ENCODE measurements around the gene GBE1. TPM values are rescaled to one million over a fixed set of nuclear protein-coding genes. Genes with fewer than 3 reads are reported as not detected.

GBE1 gene
- total and polyA plus RNA-seq, 11 donors = 32.3 to 204 (median 95.9) TPM

- no peaks in the 10 kb centered on the region for H3K36me3 ChIP-seq
- DNase-seq (no peak), ATAC-seq (no peak)
- no peaks in the 10 kb centered on the region for H3K9me3 ChIP-seq
- intact Hi-C loops (cut with DNase I) = no loop called here
- peaks cover 0 to 10% (median 0%) of the 10 kb centered on the region in 12 donors for H3K4me1 ChIP-seq
- 82 to 90% (median 84%) methylated on average over 1 of the region's 1 CpG for WGBS, 4 donors
- no peak overlapping the region for H3K4me3 ChIP-seq
- no peak overlapping the region for H3K27ac ChIP-seq
- H3K27me3 ChIP-seq = no peaks in the 10 kb centered on the region
- TF ChIP-seq, protein P1, sequence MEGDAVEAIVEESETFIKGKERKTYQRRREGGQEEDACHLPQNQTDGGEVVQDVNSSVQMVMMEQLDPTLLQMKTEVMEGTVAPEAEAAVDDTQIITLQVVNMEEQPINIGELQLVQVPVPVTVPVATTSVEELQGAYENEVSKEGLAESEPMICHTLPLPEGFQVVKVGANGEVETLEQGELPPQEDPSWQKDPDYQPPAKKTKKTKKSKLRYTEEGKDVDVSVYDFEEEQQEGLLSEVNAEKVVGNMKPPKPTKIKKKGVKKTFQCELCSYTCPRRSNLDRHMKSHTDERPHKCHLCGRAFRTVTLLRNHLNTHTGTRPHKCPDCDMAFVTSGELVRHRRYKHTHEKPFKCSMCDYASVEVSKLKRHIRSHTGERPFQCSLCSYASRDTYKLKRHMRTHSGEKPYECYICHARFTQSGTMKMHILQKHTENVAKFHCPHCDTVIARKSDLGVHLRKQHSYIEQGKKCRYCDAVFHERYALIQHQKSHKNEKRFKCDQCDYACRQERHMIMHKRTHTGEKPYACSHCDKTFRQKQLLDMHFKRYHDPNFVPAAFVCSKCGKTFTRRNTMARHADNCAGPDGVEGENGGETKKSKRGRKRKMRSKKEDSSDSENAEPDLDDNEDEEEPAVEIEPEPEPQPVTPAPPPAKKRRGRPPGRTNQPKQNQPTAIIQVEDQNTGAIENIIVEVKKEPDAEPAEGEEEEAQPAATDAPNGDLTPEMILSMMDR (IDR thresholded peaks at IDR 0.05) = no peak
- no peak for TF ChIP-seq POLR2A (IDR thresholded peaks at IDR 0.05)
These were observed 314.6 kb downstream of the GBE1 start for GRCh38 chr3:81446806-81447205.

DNA sequence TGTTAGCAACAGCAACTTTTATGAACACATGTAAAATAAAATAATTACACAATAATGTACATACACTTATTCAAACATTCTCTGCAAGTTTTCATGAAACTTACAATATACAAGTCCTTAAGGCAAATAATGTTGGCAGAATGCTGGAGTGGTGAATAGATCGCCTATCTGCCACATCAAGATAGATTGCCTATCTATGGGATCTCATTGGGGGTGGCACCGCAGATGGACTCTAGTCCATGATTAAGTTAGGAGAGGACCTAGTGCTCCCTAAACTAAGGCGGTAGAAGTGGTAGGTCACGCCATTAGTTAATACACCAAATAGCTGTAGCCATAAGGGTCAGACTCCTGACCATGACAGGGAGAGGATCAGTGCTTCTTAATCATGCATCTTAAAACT lies 315.7 kb downstream of the GBE1 start:
- WGBS, 4 donors = 92 to 100% (median 98%) methylated on average over 4 of the region's 4 CpGs
- Histone ChIP-seq H3K4me3 (no peak overlapping the region), H3K36me3 (no peaks in the 10 kb centered on the region), H3K4me1 (peaks cover 0 to 10% (median 0%) of the 10 kb centered on the region in 12 donors), H3K27ac (no peak overlapping the region), H3K9me3 (no peaks in the 10 kb centered on the region), H3K27me3 (no peaks in the 10 kb centered on the region)
- TF ChIP-seq, protein P1 (IDR thresholded peaks at IDR 0.05) = no peak
- TF ChIP-seq POLR2A (IDR thresholded peaks at IDR 0.05) = no peak
- intact Hi-C loops (cut with DNase I) = no loop called here
- no peak for ATAC-seq
- no peak for DNase-seq

GRCh38 chr3:81444817-81445460 lies 316.5 kb downstream of the GBE1 start:
- Histone ChIP-seq H3K4me1 (peaks cover 0 to 10% (median 0%) of the 10 kb centered on the region in 12 donors), H3K27me3 (no peaks in the 10 kb centered on the region), H3K36me3 (no peaks in the 10 kb centered on the region), H3K4me3 (no peak overlapping the region), H3K9me3 (no peaks in the 10 kb centered on the region), H3K27ac (no peak overlapping the region)
- no peak for TF ChIP-seq POLR2A (IDR thresholded peaks at IDR 0.05)
- TF ChIP-seq, protein P1 (IDR thresholded peaks at IDR 0.05) = no peak
- WGBS, 4 donors = 77 to 92% (median 90%) methylated on average over 4 of the region's 4 CpGs
- intact Hi-C loops (cut with DNase I) = no loop called here
- ATAC-seq (no peak), DNase-seq (no peak)

DNA sequence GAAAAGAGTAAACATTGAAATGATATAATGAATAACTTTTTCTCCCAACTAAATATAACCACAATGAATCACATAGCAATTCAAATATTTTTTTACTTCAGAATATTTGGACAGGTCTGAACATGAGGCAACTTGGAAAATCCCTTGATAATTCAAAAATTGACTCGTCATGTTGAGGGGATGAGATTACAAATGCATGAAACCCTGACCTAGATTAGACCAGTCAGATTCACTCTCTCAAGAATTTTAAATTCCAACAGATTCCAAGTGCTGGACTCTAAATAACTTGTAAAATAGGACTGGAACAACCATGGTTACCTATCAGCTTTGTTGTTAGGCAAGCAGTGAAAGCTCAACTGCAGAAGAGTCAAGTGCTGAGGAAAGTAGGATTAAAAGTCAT lies 317.5 kb downstream of the GBE1 start:
- DNase-seq (no peak), ATAC-seq (peak in 3 of 4 donors; percentile 27 to 85 (median 45))
- Histone ChIP-seq H3K4me1 (peaks cover 0 to 10% (median 0%) of the 10 kb centered on the region in 12 donors), H3K36me3 (no peaks in the 10 kb centered on the region), H3K4me3 (no peak overlapping the region), H3K9me3 (no peaks in the 10 kb centered on the region), H3K27me3 (no peaks in the 10 kb centered on the region), H3K27ac (no peak overlapping the region)
- no peak for TF ChIP-seq POLR2A (IDR thresholded peaks at IDR 0.05)
- TF ChIP-seq, protein P1 (IDR thresholded peaks at IDR 0.05) = no peak
- 41 to 72% (median 56%) methylated on average over 1 of the region's 1 CpG for WGBS, 4 donors
- intact Hi-C loops (cut with DNase I) = no loop called here
